ENCODE measurements around the gene CP. TPM values are rescaled to one million over a fixed set of nuclear protein-coding genes. Genes with fewer than 3 reads are reported as not detected.

Gene CP
- total RNA-seq, 2 experiments from 2014 or later, result not detected

DNA sequence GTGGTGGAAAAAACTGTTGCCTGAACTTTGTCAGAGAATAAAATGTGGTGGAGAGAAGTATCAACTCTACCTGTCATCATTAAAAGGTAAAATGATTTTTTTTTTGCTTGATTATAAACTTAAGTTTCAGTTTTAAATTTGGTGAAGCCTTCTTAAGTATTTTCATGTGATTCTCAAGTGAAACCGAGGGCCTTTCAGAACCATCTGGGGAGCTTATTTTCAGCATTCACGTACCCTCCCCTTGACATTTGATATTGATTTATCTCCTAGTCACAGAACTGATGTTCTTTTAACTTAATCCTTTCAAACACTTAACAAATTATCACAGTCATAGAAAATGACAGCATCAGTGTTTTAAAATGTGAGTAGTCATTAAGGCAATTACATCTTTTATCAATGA, 53.7 kb downstream of the CP start:
- no peaks in the 10 kb centered on the region for H3K27me3 Mint-ChIP-seq
- intact Hi-C loops (cut with micrococcal nuclease), result no loop called here
- peaks cover 8% of the 10 kb centered on the region for H3K4me1 Mint-ChIP-seq (ENCODE audit: low read depth)
- TF ChIP-seq, protein P1, sequence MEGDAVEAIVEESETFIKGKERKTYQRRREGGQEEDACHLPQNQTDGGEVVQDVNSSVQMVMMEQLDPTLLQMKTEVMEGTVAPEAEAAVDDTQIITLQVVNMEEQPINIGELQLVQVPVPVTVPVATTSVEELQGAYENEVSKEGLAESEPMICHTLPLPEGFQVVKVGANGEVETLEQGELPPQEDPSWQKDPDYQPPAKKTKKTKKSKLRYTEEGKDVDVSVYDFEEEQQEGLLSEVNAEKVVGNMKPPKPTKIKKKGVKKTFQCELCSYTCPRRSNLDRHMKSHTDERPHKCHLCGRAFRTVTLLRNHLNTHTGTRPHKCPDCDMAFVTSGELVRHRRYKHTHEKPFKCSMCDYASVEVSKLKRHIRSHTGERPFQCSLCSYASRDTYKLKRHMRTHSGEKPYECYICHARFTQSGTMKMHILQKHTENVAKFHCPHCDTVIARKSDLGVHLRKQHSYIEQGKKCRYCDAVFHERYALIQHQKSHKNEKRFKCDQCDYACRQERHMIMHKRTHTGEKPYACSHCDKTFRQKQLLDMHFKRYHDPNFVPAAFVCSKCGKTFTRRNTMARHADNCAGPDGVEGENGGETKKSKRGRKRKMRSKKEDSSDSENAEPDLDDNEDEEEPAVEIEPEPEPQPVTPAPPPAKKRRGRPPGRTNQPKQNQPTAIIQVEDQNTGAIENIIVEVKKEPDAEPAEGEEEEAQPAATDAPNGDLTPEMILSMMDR (IDR thresholded peaks at IDR 0.05), result no peak
- no peaks in the 10 kb centered on the region for H3K9me3 Mint-ChIP-seq
- peaks cover 41% of the 10 kb centered on the region for H3K36me3 Mint-ChIP-seq (ENCODE audit: low read depth)
- ChIA-PET CTCF (no interaction called here), POLR2A (no interaction called here)
- DNase-seq (no peak), ATAC-seq (no peak)
- no peak overlapping the region for H3K27ac Mint-ChIP-seq
- H3K4me3 Mint-ChIP-seq, result no peak overlapping the region

DNA sequence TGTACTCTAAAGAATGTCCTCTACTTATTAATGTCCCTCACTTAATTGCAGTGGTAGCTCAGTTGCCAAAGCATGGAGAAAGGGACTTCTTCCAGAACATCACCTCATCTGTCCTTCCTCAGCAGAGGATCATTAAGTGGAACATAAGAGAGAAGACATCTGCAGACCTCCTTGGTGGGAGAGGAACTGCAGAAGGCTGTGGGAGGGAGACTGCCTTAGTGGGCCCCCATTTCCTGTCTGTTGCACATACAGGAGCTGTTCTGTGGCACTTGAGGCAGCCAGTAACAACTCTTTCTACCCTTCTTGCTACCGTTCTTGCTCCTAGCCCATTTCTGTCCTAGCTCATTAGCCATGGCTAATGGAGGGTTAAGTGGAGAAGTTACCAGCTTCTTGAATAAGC, 58.6 kb downstream of the CP start:
- H3K4me3 Mint-ChIP-seq, result no peak overlapping the region
- H3K4me1 Mint-ChIP-seq (ENCODE audit: low read depth), result peaks cover 10% of the 10 kb centered on the region
- ChIA-PET CTCF (no interaction called here), POLR2A (interaction anchor here (1.0 kb wide), 1 partner anchor 10 kb away, joined by 3 read pairs; no protein-coding TSS in a partner anchor)
- DNase-seq, result peak; percentile 6
- no peaks in the 10 kb centered on the region for H3K9me3 Mint-ChIP-seq
- peak; percentile 51 for ATAC-seq
- no peaks in the 10 kb centered on the region for H3K27me3 Mint-ChIP-seq
- peaks cover 27% of the 10 kb centered on the region for H3K36me3 Mint-ChIP-seq (ENCODE audit: low read depth)
- TF ChIP-seq, protein P1 (IDR thresholded peaks at IDR 0.05), result no peak
- intact Hi-C loops (cut with micrococcal nuclease), result no loop called here
- no peak overlapping the region for H3K27ac Mint-ChIP-seq

DNA sequence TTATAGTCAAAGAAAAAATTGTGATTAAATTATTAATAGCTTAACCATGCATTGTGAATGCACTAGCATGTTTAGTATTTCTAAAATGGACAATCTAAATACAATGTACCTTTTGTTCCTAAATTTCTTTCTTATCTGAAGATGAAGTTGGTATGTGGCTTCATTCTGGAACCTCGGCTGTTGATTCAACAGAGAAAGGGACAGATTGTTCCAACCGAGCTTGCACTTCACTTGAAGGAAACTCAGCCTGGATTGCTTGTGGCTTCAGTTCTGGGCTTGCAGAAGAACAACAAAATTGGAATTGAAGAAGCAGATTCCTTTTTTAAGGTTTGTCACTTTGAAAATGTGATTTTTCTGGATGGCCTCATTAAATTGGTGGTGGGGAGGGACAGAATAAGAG, 59.6 kb downstream of the CP start:
- intact Hi-C loops (cut with micrococcal nuclease), result no loop called here
- Mint-ChIP-seq H3K4me3 (no peak overlapping the region), H3K27me3 (no peaks in the 10 kb centered on the region), H3K36me3 (ENCODE audit: low read depth) (peaks cover 18% of the 10 kb centered on the region), H3K9me3 (no peaks in the 10 kb centered on the region), H3K27ac (no peak overlapping the region), H3K4me1 (ENCODE audit: low read depth) (peaks cover 6% of the 10 kb centered on the region)
- TF ChIP-seq, protein P1 (IDR thresholded peaks at IDR 0.05), result no peak
- DNase-seq (no peak), ATAC-seq (no peak)
- ChIA-PET POLR2A (no interaction called here), CTCF (interaction anchor here (0.9 to 1.1 kb wide), 2 partner anchors 42 to 110 kb away, joined by 3 to 4 read pairs; no protein-coding TSS in a partner anchor)

DNA sequence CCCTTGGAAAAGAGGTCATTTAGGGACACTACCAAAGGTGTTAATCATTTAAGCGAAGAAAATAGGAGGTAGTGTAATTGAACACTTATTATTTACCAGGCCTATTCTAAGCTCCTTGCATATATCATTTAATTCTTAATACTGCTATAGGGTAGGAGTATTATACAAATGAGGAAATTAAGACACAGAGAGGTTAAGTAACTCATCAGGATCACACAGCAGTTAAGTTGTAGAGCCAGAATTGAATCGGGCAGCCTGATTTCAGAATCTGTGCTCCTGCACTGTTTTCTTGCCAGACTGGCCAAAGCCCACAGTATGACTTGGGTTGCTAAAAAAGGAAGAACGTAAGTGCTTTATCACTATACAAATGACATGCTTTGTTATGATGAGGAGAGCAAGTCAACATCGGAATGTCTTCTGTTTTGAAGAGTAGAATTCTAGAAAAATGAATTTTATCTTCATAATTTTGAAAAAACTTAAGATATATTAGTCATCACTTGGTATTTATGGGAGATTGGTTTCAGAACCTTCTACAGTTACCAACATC, 60.8 kb downstream of the CP start:
- TF ChIP-seq, protein P1 (IDR thresholded peaks at IDR 0.05), result no peak
- no peak overlapping the region for H3K4me3 Mint-ChIP-seq
- H3K27ac Mint-ChIP-seq, result no peak overlapping the region
- ChIA-PET POLR2A (no interaction called here), CTCF (interaction anchor here (0.8 to 1.2 kb wide), 2 partner anchors 41 to 205 kb away, joined by 3 to 5 read pairs; no protein-coding TSS in a partner anchor)
- intact Hi-C loops (cut with micrococcal nuclease), result no loop called here
- ATAC-seq (no peak), DNase-seq (no peak)
- peaks cover 14% of the 10 kb centered on the region for H3K36me3 Mint-ChIP-seq (ENCODE audit: low read depth)
- H3K27me3 Mint-ChIP-seq, result no peaks in the 10 kb centered on the region
- H3K9me3 Mint-ChIP-seq, result no peaks in the 10 kb centered on the region
- peaks cover 6% of the 10 kb centered on the region for H3K4me1 Mint-ChIP-seq (ENCODE audit: low read depth)

DNA sequence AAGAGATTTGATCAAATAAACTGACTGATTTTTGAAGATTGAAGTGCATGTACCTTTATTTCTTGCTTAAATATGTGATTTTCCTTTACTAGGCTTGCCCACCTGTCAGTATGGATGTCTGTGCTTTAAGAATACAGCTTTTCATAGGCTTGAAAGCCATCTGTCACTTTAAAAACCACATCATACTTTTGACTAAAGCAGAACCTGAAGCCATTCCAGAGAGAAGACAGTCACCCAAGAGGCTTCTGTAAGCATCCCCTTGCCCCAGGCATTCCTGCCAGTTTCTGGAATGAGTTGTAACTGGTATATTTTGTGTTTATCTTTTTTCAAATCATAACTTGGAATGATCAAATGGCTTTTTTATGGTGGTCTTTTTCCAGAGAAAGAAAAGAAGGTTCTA, 68.2 kb downstream of the CP start:
- DNase-seq, result no peak
- ChIA-PET CTCF (no interaction called here), POLR2A (interaction anchor here (1.2 kb wide), 1 partner anchor 9 kb away, joined by 3 read pairs; no protein-coding TSS in a partner anchor)
- peaks cover 19% of the 10 kb centered on the region for H3K4me1 Mint-ChIP-seq (ENCODE audit: low read depth)
- H3K9me3 Mint-ChIP-seq, result no peaks in the 10 kb centered on the region
- H3K4me3 Mint-ChIP-seq, result no peak overlapping the region
- H3K27ac Mint-ChIP-seq, result no peak overlapping the region
- ATAC-seq, result no peak
- H3K27me3 Mint-ChIP-seq, result no peaks in the 10 kb centered on the region
- intact Hi-C loops (cut with micrococcal nuclease), result no loop called here
- peaks cover 19% of the 10 kb centered on the region for H3K36me3 Mint-ChIP-seq (ENCODE audit: low read depth)
- TF ChIP-seq, protein P1 (IDR thresholded peaks at IDR 0.05), result no peak
